Uterus (tissue), 2 donors: ENCODE results near the gene ADM5.

Experiments used
- POLR2A ChIP-seq, 2 donors: fragments of 450-650 bp; IDR thresholded peaks; one replicate each; pipeline ENCODE4 v1.6.1; 2016; ENCODE audit warnings: antibody characterized with exemption in 2 of 2, mild to moderate bottlenecking in 1 of 2, moderate library complexity in 1 of 2
- TF ChIP-seq, protein P1 (sequence below), 4 experiments: fragments of 200-600 bp in 2 of 4; fragments of 450-650 bp in 2 of 4; sonication (generic) in 2 of 4; IDR thresholded peaks; one replicate each; pipeline ENCODE4 v1.5.1; 2016 to 2019; ENCODE audit warnings: antibody characterized with exemption in 4 of 4, mild to moderate bottlenecking in 2 of 4, moderate library complexity in 1 of 4

DNA sequence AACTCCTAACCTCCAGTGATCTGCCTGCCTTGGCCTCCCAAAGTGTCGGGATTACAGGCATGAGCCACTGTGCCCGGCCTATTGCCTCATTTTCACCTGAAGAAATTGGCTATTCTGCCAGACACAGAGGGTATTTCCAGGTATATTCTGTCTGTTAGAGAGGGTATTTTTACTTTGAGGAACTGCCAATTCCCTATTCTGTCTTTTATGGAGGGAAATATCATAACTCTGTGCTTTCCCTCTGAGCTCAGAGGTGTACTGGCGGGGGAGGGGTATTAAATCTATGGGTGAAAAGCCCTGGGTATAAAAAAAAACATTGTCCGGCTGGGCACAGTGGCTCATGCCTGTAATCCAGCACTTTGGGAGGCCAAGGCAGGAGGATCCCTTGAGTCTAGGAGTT, 48.9 kb downstream of the ADM5 start:
- TF ChIP-seq, protein P1, sequence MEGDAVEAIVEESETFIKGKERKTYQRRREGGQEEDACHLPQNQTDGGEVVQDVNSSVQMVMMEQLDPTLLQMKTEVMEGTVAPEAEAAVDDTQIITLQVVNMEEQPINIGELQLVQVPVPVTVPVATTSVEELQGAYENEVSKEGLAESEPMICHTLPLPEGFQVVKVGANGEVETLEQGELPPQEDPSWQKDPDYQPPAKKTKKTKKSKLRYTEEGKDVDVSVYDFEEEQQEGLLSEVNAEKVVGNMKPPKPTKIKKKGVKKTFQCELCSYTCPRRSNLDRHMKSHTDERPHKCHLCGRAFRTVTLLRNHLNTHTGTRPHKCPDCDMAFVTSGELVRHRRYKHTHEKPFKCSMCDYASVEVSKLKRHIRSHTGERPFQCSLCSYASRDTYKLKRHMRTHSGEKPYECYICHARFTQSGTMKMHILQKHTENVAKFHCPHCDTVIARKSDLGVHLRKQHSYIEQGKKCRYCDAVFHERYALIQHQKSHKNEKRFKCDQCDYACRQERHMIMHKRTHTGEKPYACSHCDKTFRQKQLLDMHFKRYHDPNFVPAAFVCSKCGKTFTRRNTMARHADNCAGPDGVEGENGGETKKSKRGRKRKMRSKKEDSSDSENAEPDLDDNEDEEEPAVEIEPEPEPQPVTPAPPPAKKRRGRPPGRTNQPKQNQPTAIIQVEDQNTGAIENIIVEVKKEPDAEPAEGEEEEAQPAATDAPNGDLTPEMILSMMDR (IDR thresholded peaks at IDR 0.05): no peak
- no peak for TF ChIP-seq POLR2A (IDR thresholded peaks at IDR 0.05)
